Adipocyte (in vitro differentiated cells): ENCODE measurements around the gene GMCL1.
A peak's percentile ranks its signal among the peaks of the same experiment; 100 is the strongest.

Source experiments
- DNase-seq: peaks from one replicate; pipeline ENCODE4 v3.0.0-alpha.2; 2015; ENCODE audit warnings: low read depth
- H3K27me3 ChIP-seq: replicated peaks from 2 replicates; pipeline ENCODE4 v1.7.0; 2013; ENCODE audit warnings: mild to moderate bottlenecking, low read length, moderate library complexity; ENCODE audit not compliant: control insufficient read depth, insufficient read depth
- H3K36me3 ChIP-seq: 2 replicates; pipeline ENCODE4 v1.7.0; 2013; ENCODE audit warnings: low read length, mild to moderate bottlenecking, moderate library complexity; ENCODE audit not compliant: control insufficient read depth, insufficient read depth, severe bottlenecking
- H3K4me1 ChIP-seq: 2 replicates; pipeline ENCODE4 v1.7.0; 2013; ENCODE audit warnings: mild to moderate bottlenecking, low read length, moderate library complexity; ENCODE audit not compliant: control insufficient read depth, insufficient read depth
- H3K4me3 ChIP-seq: 2 replicates; pipeline ENCODE4 v1.7.0; 2013; ENCODE audit warnings: mild to moderate bottlenecking, low read length, moderate library complexity
- H3K9ac ChIP-seq: 2 replicates; pipeline ENCODE4 v1.7.0; 2013; ENCODE audit warnings: mild to moderate bottlenecking, low read length, moderate library complexity
- H3K9me3 ChIP-seq: 2 replicates; pipeline ENCODE4 v1.7.0; 2013; ENCODE audit warnings: mild to moderate bottlenecking, low read length, moderate library complexity; ENCODE audit not compliant: control insufficient read depth

GMCL1 gene

GRCh38 chr2:69829256-69830044 lies at the start of gene GMCL1:
TSS of gene GMCL1 (plus strand) at chr2:69829660. CDS start at chr2:69829893, 233 bp downstream.
- no peaks in the 10 kb centered on the region for H3K36me3 ChIP-seq
- DNase-seq, result peak; percentile 98
- H3K4me3 ChIP-seq, result peak within 1 kb of the TSS; percentile 96
- peaks cover 29% of the 10 kb centered on the region for H3K4me1 ChIP-seq
- H3K9me3 ChIP-seq, result no peaks in the 10 kb centered on the region
- peak within 1 kb of the TSS; percentile 88 for H3K9ac ChIP-seq
- no peaks in the 10 kb centered on the region for H3K27me3 ChIP-seq

GRCh38 chr2:69780921-69781320 lies 48.5 kb upstream of the GMCL1 start:
- no peaks in the 10 kb centered on the region for H3K27me3 ChIP-seq
- no peak overlapping the region for H3K4me3 ChIP-seq
- peaks cover 9% of the 10 kb centered on the region for H3K36me3 ChIP-seq
- DNase-seq, result no peak
- peaks cover 26% of the 10 kb centered on the region for H3K4me1 ChIP-seq
- H3K9ac ChIP-seq, result no peak overlapping the region
- no peaks in the 10 kb centered on the region for H3K9me3 ChIP-seq

DNA sequence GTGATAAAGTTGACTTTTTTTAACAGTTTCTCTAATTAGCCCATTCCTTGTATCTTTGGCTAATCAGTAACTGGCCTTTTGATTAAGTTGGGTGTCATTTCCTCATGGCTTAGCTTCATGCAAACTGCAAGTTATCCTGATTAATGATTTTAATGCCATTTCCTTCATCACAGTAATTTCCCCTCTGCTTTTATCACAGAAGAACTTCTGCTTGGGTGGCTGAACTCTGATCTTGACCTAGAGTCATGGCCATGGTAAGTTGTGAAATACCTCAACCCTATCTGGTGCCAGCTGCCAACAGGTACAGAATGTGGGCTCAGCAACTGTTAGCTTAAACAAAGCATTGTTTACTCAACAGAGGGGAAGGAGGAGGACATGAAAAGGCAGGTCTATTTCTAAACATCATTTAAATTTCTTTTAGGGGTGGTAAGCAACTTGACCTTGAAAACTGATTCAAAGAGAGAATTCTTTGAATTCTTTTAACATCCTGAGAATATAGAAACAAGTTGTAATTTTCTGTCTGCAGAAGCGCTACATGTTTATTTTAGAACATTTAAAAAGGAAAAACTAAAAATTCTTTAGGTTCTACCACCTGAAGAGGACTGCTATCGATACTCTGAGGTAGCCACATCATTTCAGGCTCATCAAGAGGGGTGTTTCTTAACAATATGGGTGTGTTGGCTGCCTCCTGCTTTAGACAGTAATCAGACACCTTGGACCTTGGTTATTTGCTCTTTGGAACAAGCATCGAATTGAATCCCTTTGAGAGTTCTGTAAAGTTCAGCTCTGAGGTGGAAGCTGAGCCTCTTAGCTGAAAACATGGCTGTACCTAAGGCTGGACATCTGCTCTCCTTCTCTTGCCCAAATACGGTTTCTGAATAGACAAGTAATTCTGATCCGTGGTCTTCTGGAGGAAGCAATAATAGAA lies 47.9 kb upstream of the GMCL1 start:
- Histone ChIP-seq H3K4me1 (peaks cover 26% of the 10 kb centered on the region), H3K4me3 (no peak overlapping the region), H3K36me3 (peaks cover 11% of the 10 kb centered on the region), H3K27me3 (no peaks in the 10 kb centered on the region), H3K9ac (no peak overlapping the region), H3K9me3 (no peaks in the 10 kb centered on the region)
- DNase-seq, result no peak

- no peak for DNase-seq
- Histone ChIP-seq H3K27me3 (no peaks in the 10 kb centered on the region), H3K4me1 (peaks cover 28% of the 10 kb centered on the region), H3K9me3 (no peaks in the 10 kb centered on the region), H3K36me3 (peaks cover 18% of the 10 kb centered on the region), H3K4me3 (no peak overlapping the region), H3K9ac (no peak overlapping the region)
Measured at GRCh38 chr2:69784228-69784627, 45.2 kb upstream of the GMCL1 start.

GRCh38 chr2:69785358-69785757 lies 44.1 kb upstream of the GMCL1 start:
- H3K9ac ChIP-seq, result no peak overlapping the region
- no peak for DNase-seq
- no peaks in the 10 kb centered on the region for H3K27me3 ChIP-seq
- no peaks in the 10 kb centered on the region for H3K9me3 ChIP-seq
- H3K36me3 ChIP-seq, result peaks cover 18% of the 10 kb centered on the region
- peaks cover 33% of the 10 kb centered on the region for H3K4me1 ChIP-seq
- H3K4me3 ChIP-seq, result no peak overlapping the region

DNA sequence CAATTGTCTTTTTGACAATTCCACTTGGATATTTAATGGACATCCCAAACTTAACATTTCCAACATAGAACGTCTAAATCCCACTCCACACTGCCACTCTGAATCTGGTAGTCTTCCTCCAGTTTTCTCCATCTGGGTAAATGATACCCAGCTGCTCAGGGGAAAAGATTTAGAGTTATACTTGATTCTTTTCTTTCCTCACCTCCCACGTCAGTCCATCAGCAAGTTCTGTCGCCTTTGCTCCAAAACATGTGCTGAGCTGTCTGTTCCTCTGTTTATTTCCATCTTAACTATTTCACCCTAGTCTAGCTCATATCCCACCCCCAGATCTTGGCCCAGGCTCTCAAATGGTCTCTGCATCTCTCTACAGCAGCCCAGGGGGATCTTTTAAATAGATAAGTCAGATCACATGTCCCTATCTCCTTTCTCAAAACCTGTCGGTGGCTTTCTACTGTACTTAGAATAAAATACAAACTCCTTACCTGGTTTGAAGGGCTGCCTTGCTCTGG lies 43.4 kb upstream of the GMCL1 start:
- DNase-seq, result no peak
- no peak overlapping the region for H3K4me3 ChIP-seq

DNA sequence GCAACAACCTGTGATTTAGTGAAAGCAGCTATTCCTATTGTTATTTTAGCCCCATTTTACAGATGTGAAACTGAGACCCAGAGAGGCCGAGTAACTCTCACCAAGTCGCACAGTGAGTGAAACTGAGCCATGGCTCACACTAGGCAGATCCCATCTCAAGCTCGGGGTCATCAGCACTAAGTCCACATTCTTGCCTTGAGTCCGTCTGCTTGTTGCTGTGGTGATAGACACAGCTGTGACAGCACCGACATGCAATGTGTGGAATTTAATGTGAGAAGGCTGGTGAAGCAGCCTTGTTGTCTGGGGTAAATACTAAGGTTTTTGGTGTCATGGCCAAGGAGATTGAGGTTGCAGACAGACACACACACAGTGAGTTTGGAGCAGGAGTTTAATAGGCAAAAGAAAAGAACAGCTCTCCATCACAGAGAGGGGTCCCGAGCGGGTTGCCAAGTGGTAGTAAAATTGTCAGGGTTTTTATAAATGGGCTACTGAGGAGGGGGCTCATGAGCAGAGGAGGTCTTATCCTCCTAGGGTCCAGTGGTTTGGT lies 40.2 kb upstream of the GMCL1 start:
- DNase-seq, result peak; percentile 87
- H3K9me3 ChIP-seq, result no peaks in the 10 kb centered on the region

More for the DNA sequence above, 43.4 kb upstream of the GMCL1 start:
- peaks cover 18% of the 10 kb centered on the region for H3K36me3 ChIP-seq
- peaks cover 33% of the 10 kb centered on the region for H3K4me1 ChIP-seq
- H3K9me3 ChIP-seq, result no peaks in the 10 kb centered on the region
- H3K27me3 ChIP-seq, result no peaks in the 10 kb centered on the region
- H3K9ac ChIP-seq, result no peak overlapping the region

GRCh38 chr2:69789772-69790600 lies 39.5 kb upstream of the GMCL1 start:
- H3K9me3 ChIP-seq, result no peaks in the 10 kb centered on the region
- H3K4me3 ChIP-seq, result peak overlapping the region; percentile 61
- H3K4me1 ChIP-seq, result peaks cover 33% of the 10 kb centered on the region
- peak overlapping the region; percentile 53 for H3K9ac ChIP-seq
- DNase-seq, result peak; percentile 35
- peaks cover 13% of the 10 kb centered on the region for H3K36me3 ChIP-seq
- no peaks in the 10 kb centered on the region for H3K27me3 ChIP-seq

More for the DNA sequence above, 40.2 kb upstream of the GMCL1 start:
- Histone ChIP-seq H3K36me3 (peaks cover 13% of the 10 kb centered on the region), H3K9ac (peak overlapping the region; percentile 53), H3K4me1 (peaks cover 37% of the 10 kb centered on the region), H3K27me3 (no peaks in the 10 kb centered on the region), H3K4me3 (peak overlapping the region; percentile 61)

DNA sequence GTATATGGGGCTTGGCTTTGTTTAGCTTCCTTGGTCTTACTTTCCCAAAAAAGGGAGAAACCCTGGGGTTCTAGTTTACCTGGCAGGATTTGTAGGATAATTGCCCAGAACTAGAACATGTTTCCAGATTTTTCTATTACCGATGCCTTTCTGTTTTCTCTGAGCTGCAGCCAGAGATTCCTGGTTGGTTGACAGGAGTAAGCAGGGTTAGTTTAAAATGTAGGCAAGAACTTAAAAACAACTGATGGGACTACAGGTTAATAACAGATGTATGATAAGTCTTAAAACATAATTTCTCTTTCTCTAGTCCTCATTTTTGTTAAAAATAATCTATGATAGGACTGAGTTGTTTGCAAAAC lies 38.9 kb upstream of the GMCL1 start:
- H3K27me3 ChIP-seq, result no peaks in the 10 kb centered on the region
- H3K9me3 ChIP-seq, result no peaks in the 10 kb centered on the region
- DNase-seq, result no peak
- H3K4me1 ChIP-seq, result peaks cover 33% of the 10 kb centered on the region
- H3K36me3 ChIP-seq, result peaks cover 12% of the 10 kb centered on the region
- H3K4me3 ChIP-seq, result peak overlapping the region; percentile 61
- peak overlapping the region; percentile 53 for H3K9ac ChIP-seq

DNA sequence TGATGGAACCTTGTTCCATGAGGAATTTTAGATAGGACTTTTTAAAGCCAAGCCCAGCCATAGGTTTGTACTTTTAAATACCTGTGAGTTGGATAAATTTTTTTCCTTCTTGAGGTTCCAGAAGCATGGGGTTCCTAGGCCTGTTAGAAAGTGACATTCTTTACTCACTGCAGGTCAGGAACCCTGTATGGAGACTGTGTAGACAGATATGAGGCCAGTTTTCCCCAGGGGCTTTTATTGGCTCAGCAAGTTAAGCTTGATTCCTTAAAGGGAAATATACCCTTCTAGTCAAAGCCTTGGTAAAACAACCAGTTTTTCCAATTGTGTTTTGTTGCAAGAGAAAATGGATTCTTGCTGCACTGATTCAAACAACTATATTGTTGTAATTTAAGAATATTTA lies 38.4 kb upstream of the GMCL1 start:
- DNase-seq, result peak; percentile 60
- Histone ChIP-seq H3K9ac (peak overlapping the region; percentile 5), H3K27me3 (no peaks in the 10 kb centered on the region), H3K36me3 (peaks cover 7% of the 10 kb centered on the region), H3K4me3 (peak overlapping the region; percentile 61), H3K9me3 (no peaks in the 10 kb centered on the region), H3K4me1 (peaks cover 33% of the 10 kb centered on the region)
